PFSK-1 (cell line): Measurements from ENCODE around the gene CA12.

Experiments
- FOXP2 ChIP-seq: optimal IDR thresholded peaks from 2 replicates; pipeline ENCODE3; 2011; ENCODE audit warnings: borderline replicate concordance, control low read depth, inconsistent platforms; ENCODE audit not compliant: insufficient read depth; ENCODE audit errors: extremely low read length, extremely low read depth
- POLR2AphosphoS5 ChIP-seq: IDR thresholded peaks from 2 replicates; pipeline ENCODE4 v1.6.1; 2012; ENCODE audit warnings: low read depth, mild to moderate bottlenecking, control low read depth, low read length, moderate library complexity
- SIN3A ChIP-seq: IDR thresholded peaks from 2 replicates; pipeline ENCODE4 v1.6.1; 2012; ENCODE audit warnings: mild to moderate bottlenecking, low read length, moderate library complexity, borderline replicate concordance; ENCODE audit not compliant: insufficient read depth
- TAF1 ChIP-seq: IDR thresholded peaks from 2 replicates; pipeline ENCODE4 v1.6.1; 2012; ENCODE audit warnings: low read length, control low read depth, borderline replicate concordance; ENCODE audit not compliant: insufficient read depth
- TF ChIP-seq, protein P1 (sequence below), 2 experiments: IDR thresholded peaks; 2 replicates each; pipeline versions ENCODE4 v1.6.1 to v1.8.0; 2011 to 2012; ENCODE audit warnings: low read depth in 2 of 2, low read length in 2 of 2, control low read depth in 1 of 2, inconsistent platforms in 1 of 2, mild to moderate bottlenecking in 1 of 2, moderate library complexity in 1 of 2; ENCODE audit not compliant: insufficient read depth in 1 of 2

CA12 gene

DNA sequence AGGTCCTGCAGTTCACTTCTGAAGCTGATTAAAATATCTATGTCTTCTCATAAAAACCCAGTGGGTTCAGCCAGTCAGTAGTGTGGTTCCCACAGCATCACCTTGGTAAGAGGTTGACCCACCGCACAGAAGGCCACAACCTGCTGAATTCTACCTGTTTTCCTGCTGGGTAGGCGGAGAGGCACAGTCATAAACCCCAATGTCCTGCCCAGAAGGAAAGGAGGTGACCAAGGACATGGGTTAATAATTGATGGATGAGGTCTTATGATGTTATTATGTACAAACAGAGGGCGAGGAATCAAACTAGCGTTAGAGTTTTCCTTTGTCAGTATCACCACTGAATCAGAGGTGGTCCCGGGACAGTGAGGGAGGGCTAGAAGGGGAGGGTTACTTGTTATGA, 27.8 kb downstream of the CA12 start:
- TF ChIP-seq, protein P1, sequence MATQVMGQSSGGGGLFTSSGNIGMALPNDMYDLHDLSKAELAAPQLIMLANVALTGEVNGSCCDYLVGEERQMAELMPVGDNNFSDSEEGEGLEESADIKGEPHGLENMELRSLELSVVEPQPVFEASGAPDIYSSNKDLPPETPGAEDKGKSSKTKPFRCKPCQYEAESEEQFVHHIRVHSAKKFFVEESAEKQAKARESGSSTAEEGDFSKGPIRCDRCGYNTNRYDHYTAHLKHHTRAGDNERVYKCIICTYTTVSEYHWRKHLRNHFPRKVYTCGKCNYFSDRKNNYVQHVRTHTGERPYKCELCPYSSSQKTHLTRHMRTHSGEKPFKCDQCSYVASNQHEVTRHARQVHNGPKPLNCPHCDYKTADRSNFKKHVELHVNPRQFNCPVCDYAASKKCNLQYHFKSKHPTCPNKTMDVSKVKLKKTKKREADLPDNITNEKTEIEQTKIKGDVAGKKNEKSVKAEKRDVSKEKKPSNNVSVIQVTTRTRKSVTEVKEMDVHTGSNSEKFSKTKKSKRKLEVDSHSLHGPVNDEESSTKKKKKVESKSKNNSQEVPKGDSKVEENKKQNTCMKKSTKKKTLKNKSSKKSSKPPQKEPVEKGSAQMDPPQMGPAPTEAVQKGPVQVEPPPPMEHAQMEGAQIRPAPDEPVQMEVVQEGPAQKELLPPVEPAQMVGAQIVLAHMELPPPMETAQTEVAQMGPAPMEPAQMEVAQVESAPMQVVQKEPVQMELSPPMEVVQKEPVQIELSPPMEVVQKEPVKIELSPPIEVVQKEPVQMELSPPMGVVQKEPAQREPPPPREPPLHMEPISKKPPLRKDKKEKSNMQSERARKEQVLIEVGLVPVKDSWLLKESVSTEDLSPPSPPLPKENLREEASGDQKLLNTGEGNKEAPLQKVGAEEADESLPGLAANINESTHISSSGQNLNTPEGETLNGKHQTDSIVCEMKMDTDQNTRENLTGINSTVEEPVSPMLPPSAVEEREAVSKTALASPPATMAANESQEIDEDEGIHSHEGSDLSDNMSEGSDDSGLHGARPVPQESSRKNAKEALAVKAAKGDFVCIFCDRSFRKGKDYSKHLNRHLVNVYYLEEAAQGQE (IDR thresholded peaks at IDR 0.05; ENCODE audit: insufficient read depth in 1 of 2, low read depth in 2 of 2, low read length in 2 of 2), result no peak

DNA sequence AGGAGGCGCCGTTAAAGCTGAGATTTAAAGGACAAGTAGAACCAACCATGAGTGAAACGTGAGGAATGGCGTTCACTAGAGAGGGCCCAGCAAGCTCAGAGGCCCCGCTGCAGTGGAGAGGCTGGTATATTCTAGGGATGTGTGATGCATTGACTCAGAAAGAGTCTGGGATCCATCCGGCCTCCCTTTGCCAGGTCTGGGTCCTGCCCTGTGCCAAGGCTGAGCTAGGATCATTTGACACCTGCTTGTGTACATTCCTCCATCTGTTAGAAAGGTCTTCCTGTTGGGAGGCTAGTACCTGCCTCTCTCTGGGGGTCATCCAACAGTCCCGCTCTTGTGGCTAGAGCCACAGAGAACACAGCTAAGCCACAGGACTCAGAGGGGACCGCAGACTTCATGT, 28.4 kb downstream of the CA12 start:
- TF ChIP-seq, protein P1 (IDR thresholded peaks at IDR 0.05; ENCODE audit: insufficient read depth in 1 of 2, low read depth in 2 of 2, low read length in 2 of 2), result no peak
- TF ChIP-seq TAF1 (no peak), POLR2AphosphoS5 (no peak), SIN3A (no peak), FOXP2 (no peak)

DNA sequence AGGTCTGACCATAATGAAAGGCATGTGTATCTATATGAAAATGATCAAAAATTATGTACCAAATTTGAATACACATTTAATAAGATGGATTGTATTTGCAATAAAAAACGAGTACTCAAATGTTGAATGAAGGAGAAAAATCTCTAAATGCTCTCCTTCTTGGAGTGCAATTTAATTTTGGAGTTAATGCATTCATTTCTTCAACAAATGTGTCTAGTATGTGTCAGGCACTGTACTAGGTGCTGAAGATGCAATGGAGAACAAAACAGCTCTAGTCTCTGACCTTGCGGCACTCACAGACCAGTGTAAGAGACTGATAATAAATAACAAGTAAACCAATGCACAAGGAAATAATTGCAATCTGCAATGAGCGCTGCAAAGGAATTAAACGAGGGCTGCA, 28.8 kb downstream of the CA12 start:
- no peak for TF ChIP-seq FOXP2
- TF ChIP-seq, protein P1 (IDR thresholded peaks at IDR 0.05; ENCODE audit: insufficient read depth in 1 of 2, low read depth in 2 of 2, low read length in 2 of 2), result no peak
- TF ChIP-seq POLR2AphosphoS5, result no peak

DNA sequence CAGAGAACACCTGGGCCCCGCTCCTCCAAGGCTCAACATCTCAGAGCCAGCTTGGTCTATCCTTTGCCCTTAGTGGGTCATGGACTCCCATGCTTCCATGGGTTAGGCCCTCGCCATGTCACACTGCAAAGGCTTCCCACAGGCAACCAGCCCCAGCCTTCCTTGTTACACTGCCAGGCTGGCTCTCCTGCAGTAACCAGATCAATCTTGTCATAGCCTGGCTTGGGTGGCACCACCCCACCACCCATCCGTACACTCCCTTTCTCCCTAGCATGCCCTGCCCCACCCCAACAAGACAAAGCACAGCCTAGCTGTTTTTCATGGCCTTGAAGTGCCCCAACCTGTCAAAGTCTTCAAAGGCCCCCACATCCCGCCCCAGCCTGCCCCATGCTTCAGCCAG, 30.5 kb downstream of the CA12 start:
- no peak for TF ChIP-seq FOXP2
- TF ChIP-seq, protein P1 (IDR thresholded peaks at IDR 0.05; ENCODE audit: insufficient read depth in 1 of 2, low read depth in 2 of 2, low read length in 2 of 2), result no peak
- TF ChIP-seq TAF1, result no peak
- no peak for TF ChIP-seq POLR2AphosphoS5
- TF ChIP-seq SIN3A, result no peak

DNA sequence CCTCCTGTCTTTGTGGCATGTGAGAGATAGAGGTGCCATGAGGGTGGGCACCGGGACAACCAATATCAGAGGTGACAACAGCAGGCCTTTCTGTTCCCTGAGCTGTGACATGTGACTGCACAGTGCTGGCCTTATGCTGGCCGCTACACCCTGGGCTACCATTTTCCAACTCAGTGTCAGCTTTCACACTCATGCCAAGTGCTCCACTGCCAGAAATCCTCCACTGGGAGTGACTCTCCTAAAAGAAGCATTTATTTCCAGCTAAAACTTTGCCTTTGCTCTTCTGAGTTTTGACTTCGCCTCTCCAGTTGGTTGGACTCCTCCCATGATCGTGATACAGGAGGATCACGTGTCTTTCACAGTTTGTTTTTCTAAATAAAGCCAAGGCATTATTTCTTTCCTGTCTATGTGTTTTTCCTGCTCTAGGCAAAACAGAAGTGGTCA, 31.4 kb downstream of the CA12 start:
- no peak for TF ChIP-seq POLR2AphosphoS5
- TF ChIP-seq SIN3A, result no peak
- TF ChIP-seq, protein P1 (IDR thresholded peaks at IDR 0.05; ENCODE audit: insufficient read depth in 1 of 2, low read depth in 2 of 2, low read length in 2 of 2), result no peak
- TF ChIP-seq TAF1, result no peak
